ENCODE measurements around the gene SAMSN1. TPM values are rescaled to one million over a fixed set of nuclear protein-coding genes. Genes with fewer than 3 reads are reported as not detected.
"Not testable (repeated sequence)": the region's sequence is repeated elsewhere in the genome, so short reads cannot be mapped to it uniquely, and the experiment has no call there.

The SAMSN1 gene
- total RNA-seq, 1 experiment from 2014 or later: 0.44 TPM

- H3K9me3 ChIP-seq (ENCODE audit: control insufficient read depth, insufficient read depth, low read depth, low read length): no peaks in the 10 kb centered on the region
- no peaks in the 10 kb centered on the region for H3K4me1 ChIP-seq (ENCODE audit: control insufficient read depth, insufficient read depth, low read length)
- no peak for DNase-seq (ENCODE audit: low read depth, low spot score)
- no peak overlapping the region for H3K27ac ChIP-seq (ENCODE audit: low read length)
- H3K27me3 ChIP-seq (ENCODE audit: control insufficient read depth, insufficient read depth, low read length): no peaks in the 10 kb centered on the region
- no peak overlapping the region for H3K4me3 ChIP-seq (ENCODE audit: low read depth in 2 of 2, low read length in 2 of 2)
- TF ChIP-seq REST (IDR thresholded peaks at IDR 0.05; ENCODE audit: insufficient read depth in 1 of 2, low read depth in 2 of 2, low read length in 1 of 2): no peak
- TF ChIP-seq, protein P1, sequence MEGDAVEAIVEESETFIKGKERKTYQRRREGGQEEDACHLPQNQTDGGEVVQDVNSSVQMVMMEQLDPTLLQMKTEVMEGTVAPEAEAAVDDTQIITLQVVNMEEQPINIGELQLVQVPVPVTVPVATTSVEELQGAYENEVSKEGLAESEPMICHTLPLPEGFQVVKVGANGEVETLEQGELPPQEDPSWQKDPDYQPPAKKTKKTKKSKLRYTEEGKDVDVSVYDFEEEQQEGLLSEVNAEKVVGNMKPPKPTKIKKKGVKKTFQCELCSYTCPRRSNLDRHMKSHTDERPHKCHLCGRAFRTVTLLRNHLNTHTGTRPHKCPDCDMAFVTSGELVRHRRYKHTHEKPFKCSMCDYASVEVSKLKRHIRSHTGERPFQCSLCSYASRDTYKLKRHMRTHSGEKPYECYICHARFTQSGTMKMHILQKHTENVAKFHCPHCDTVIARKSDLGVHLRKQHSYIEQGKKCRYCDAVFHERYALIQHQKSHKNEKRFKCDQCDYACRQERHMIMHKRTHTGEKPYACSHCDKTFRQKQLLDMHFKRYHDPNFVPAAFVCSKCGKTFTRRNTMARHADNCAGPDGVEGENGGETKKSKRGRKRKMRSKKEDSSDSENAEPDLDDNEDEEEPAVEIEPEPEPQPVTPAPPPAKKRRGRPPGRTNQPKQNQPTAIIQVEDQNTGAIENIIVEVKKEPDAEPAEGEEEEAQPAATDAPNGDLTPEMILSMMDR (IDR thresholded peaks at IDR 0.05): no peak
- no peak for TF ChIP-seq POLR2AphosphoS5 (IDR thresholded peaks at IDR 0.05; ENCODE audit: low read depth, low read length)
- no peak for TF ChIP-seq TCF7L2 (IDR thresholded peaks at IDR 0.05; ENCODE audit: low read depth, low read length)
- TF ChIP-seq SIN3A (IDR thresholded peaks at IDR 0.05; ENCODE audit: borderline replicate concordance, insufficient read depth, low read depth, low read length): no peak
- H3K36me3 ChIP-seq (ENCODE audit: control insufficient read depth, insufficient read depth, low read length): no peaks in the 10 kb centered on the region
- no TSS peak for BruUV-seq (replicated peaks)
- ChIA-PET POLR2A (no interaction called here), CTCF (no interaction called here)
- in situ Hi-C loops (cut with HindIII; ENCODE audit: low pct_unique_long_range_greater_than_20kb, low sequenced_read_pairs) (no loop called here), intact Hi-C loops (cut with micrococcal nuclease; ENCODE audit: unreplicated experiment) (no loop called here)
- no peak for ATAC-seq
Observed at GRCh38 chr21:14497825-14498224, 48.3 kb downstream of the SAMSN1 start.

GRCh38 chr21:14495075-14495474 lies 51.0 kb downstream of the SAMSN1 start:
- ChIA-PET POLR2A (no interaction called here), CTCF (no interaction called here)
- TF ChIP-seq, protein P1 (IDR thresholded peaks at IDR 0.05): no peak
- TF ChIP-seq REST (IDR thresholded peaks at IDR 0.05; ENCODE audit: insufficient read depth in 1 of 2, low read depth in 2 of 2, low read length in 1 of 2) (no peak), SIN3A (IDR thresholded peaks at IDR 0.05; ENCODE audit: borderline replicate concordance, insufficient read depth, low read depth, low read length) (no peak), POLR2AphosphoS5 (IDR thresholded peaks at IDR 0.05; ENCODE audit: low read depth, low read length) (no peak), TCF7L2 (IDR thresholded peaks at IDR 0.05; ENCODE audit: low read depth, low read length) (no peak)
- intact Hi-C loops (cut with micrococcal nuclease; ENCODE audit: unreplicated experiment) (no loop called here), in situ Hi-C loops (cut with HindIII; ENCODE audit: low pct_unique_long_range_greater_than_20kb, low sequenced_read_pairs) (no loop called here)
- ATAC-seq (no peak), DNase-seq (ENCODE audit: low read depth, low spot score) (no peak)
- no TSS peak for BruUV-seq (replicated peaks)
- Histone ChIP-seq H3K4me3 (ENCODE audit: low read depth in 2 of 2, low read length in 2 of 2) (no peak overlapping the region), H3K27me3 (ENCODE audit: control insufficient read depth, insufficient read depth, low read length) (no peaks in the 10 kb centered on the region), H3K4me1 (ENCODE audit: control insufficient read depth, insufficient read depth, low read length) (no peaks in the 10 kb centered on the region), H3K27ac (ENCODE audit: low read length) (no peak overlapping the region), H3K9me3 (ENCODE audit: control insufficient read depth, insufficient read depth, low read depth, low read length) (no peaks in the 10 kb centered on the region), H3K36me3 (ENCODE audit: control insufficient read depth, insufficient read depth, low read length) (no peaks in the 10 kb centered on the region)

DNA sequence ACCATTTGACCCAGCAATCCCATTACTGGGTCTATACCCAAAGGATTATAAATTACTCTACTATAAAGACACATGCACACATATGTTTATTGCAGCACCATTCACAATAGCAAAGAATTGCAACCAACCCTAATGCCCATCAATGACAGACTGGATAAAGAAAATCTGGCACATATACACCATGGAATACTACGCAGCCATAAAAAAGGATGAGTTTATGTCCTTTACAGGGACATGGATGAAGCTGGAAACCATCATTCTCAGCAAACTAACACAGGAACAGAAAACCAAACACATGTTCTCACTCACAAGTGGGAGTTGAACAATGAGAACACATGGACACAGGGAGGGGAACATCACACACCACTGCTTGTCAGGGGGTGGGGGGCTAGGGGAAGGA lies 51.9 kb downstream of the SAMSN1 start:
- H3K27me3 ChIP-seq (ENCODE audit: control insufficient read depth, insufficient read depth, low read length); intact Hi-C loops (cut with micrococcal nuclease; ENCODE audit: unreplicated experiment); H3K36me3 ChIP-seq (ENCODE audit: control insufficient read depth, insufficient read depth, low read length); CTCF ChIA-PET; BruUV-seq (replicated peaks); ATAC-seq; DNase-seq (ENCODE audit: low read depth, low spot score); H3K27ac ChIP-seq (ENCODE audit: low read length); H3K4me1 ChIP-seq (ENCODE audit: control insufficient read depth, insufficient read depth, low read length); in situ Hi-C loops (cut with HindIII; ENCODE audit: low pct_unique_long_range_greater_than_20kb, low sequenced_read_pairs); POLR2A ChIA-PET; H3K9me3 ChIP-seq (ENCODE audit: control insufficient read depth, insufficient read depth, low read depth, low read length); H3K4me3 ChIP-seq (ENCODE audit: low read depth in 2 of 2, low read length in 2 of 2): not testable (repeated sequence)

All from Panc1 (cell line).